Liver (tissue), 9 donors: Measurements from ENCODE around the gene SLC31A1. TPM values are rescaled to one million over a fixed set of nuclear protein-coding genes. Genes with fewer than 3 reads are reported as not detected.
A peak's percentile ranks its signal among the peaks of the same experiment; 100 is the strongest.

Source experiments
- DNase-seq: peaks from one replicate; pipeline ENCODE4 v3.0.0-alpha.2; 2017; ENCODE audit warnings: low spot score
- H3K27ac ChIP-seq, 2 donors: one replicate each; pipeline ENCODE4 v1.7.0; 2013; ENCODE audit warnings: inconsistent platforms in 2 of 2, low read length in 2 of 2, control low read depth in 1 of 2, low read depth in 1 of 2, mild to moderate bottlenecking in 1 of 2
- H3K27me3 ChIP-seq, 4 donors: one replicate each; pipeline versions ENCODE4 v1.6.1 to v1.7.0; 2013; ENCODE audit warnings: low read length in 3 of 4, inconsistent platforms in 1 of 4, mild to moderate bottlenecking in 1 of 4, moderate library complexity in 1 of 4; ENCODE audit not compliant: control insufficient read depth in 4 of 4, insufficient read depth in 4 of 4
- H3K36me3 ChIP-seq, 4 donors: one replicate each; pipeline versions ENCODE4 v1.6.1 to v1.7.0; 2013; ENCODE audit warnings: low read length in 3 of 4, mild to moderate bottlenecking in 3 of 4, low read depth in 1 of 4, moderate library complexity in 1 of 4; ENCODE audit not compliant: control insufficient read depth in 4 of 4, insufficient read depth in 3 of 4
- H3K4me1 ChIP-seq, 4 donors: one replicate each; pipeline versions ENCODE4 v1.6.1 to v1.7.0; 2013; ENCODE audit warnings: low read length in 3 of 4, mild to moderate bottlenecking in 3 of 4, moderate library complexity in 1 of 4; ENCODE audit not compliant: control insufficient read depth in 4 of 4, insufficient read depth in 4 of 4
- H3K4me3 ChIP-seq, 3 donors: one replicate each; pipeline versions ENCODE4 v1.6.1 to v1.7.0; 2013; ENCODE audit warnings: low read length in 3 of 3, control low read depth in 1 of 3, low read depth in 1 of 3, mild to moderate bottlenecking in 1 of 3
- H3K9ac ChIP-seq, 2 donors: one replicate each; pipeline ENCODE4 v1.7.0; 2013; ENCODE audit warnings: low read length in 2 of 2, mild to moderate bottlenecking in 2 of 2, moderate library complexity in 2 of 2, control low read depth in 1 of 2, low read depth in 1 of 2
- H3K9me3 ChIP-seq, 4 donors: one replicate each; pipeline versions ENCODE4 v1.6.1 to v1.7.0; 2013; ENCODE audit warnings: low read length in 3 of 4; ENCODE audit not compliant: control insufficient read depth in 4 of 4
- EGR1 ChIP-seq, 2 donors: IDR thresholded peaks; 2 replicates each; pipeline ENCODE4 v1.6.1; 2016 to 2018; ENCODE audit warnings: antibody characterized with exemption in 2 of 2, low read depth in 2 of 2
- FOXA1 ChIP-seq: IDR thresholded peaks from 2 replicates; pipeline ENCODE4 v1.6.1; 2016; ENCODE audit warnings: antibody characterized with exemption
- GABPA ChIP-seq, 2 donors: IDR thresholded peaks in 1 of 2; conservative IDR thresholded peaks in 1 of 2; 2 replicates each; pipeline ENCODE4 v1.6.1; 2016; ENCODE audit warnings: antibody characterized with exemption in 2 of 2, mild to moderate bottlenecking in 1 of 2, moderate library complexity in 1 of 2
- HNF4A ChIP-seq, 2 donors: conservative IDR thresholded peaks; 2 replicates each; pipeline ENCODE4 v1.6.1; 2016; ENCODE audit warnings: antibody characterized with exemption in 2 of 2, mild to moderate bottlenecking in 2 of 2
- HNF4G ChIP-seq: IDR thresholded peaks from 2 replicates; pipeline ENCODE4 v1.6.1; 2016; ENCODE audit warnings: antibody characterized with exemption
- JUND ChIP-seq, 2 donors: IDR thresholded peaks; 2 replicates each; pipeline ENCODE4 v1.6.1; 2016; ENCODE audit warnings: antibody characterized with exemption in 2 of 2
- NR2F2 ChIP-seq: IDR thresholded peaks from 2 replicates; pipeline ENCODE4 v1.6.1; 2016; ENCODE audit warnings: antibody characterized with exemption
- RAD21 ChIP-seq, 2 donors: IDR thresholded peaks; 2 replicates each; pipeline ENCODE4 v1.6.1; 2016; ENCODE audit warnings: antibody characterized with exemption in 2 of 2, mild to moderate bottlenecking in 2 of 2
- RXRA ChIP-seq, 2 donors: IDR thresholded peaks; 2 replicates each; pipeline ENCODE4 v1.6.1; 2017 to 2018; ENCODE audit warnings: antibody characterized with exemption in 2 of 2, mild to moderate bottlenecking in 1 of 2
- SP1 ChIP-seq: IDR thresholded peaks from 2 replicates; pipeline ENCODE4 v1.6.1; 2018; ENCODE audit warnings: antibody characterized with exemption, mild to moderate bottlenecking
- TAF1 ChIP-seq: conservative IDR thresholded peaks from 2 replicates; pipeline ENCODE4 v1.6.1; 2016; ENCODE audit warnings: antibody characterized with exemption, mild to moderate bottlenecking
- YY1 ChIP-seq: IDR thresholded peaks from 2 replicates; pipeline ENCODE4 v1.6.1; 2016; ENCODE audit warnings: antibody characterized with exemption, mild to moderate bottlenecking
- WGBS: extraction: QIAGEN DNeasy Blood & Tissue Kit; methylation state at CpG from one replicate; pipeline ENCODE4 v1.1.7; 2013; 5-methylcytosine and 5-hydroxymethylcytosine counted together
- polyA plus RNA-seq, 2 donors: library from polyadenylated mRNA; stranded (reverse) in 1 of 2; unstranded in 1 of 2; fragments of 200-250 nt in 1 of 2; fragments of >200 nt in 1 of 2; fragmentation: Nextera tagmentation in 1 of 2; extraction: Ambion mirVana in 1 of 2; gene quantifications; one replicate each; pipeline versions ENCODE4 v1.2.1 to v1.2.3, GENCODE V29; 2013 to 2015
- total RNA-seq, 2 donors: library from RNA; depleted of rRNA; stranded (reverse); fragments of >200 nt; gene quantifications; one replicate each; pipeline ENCODE4 v1.2.3, GENCODE V29; 2014
- TF ChIP-seq, protein P1 (sequence below): IDR thresholded peaks from 2 replicates; pipeline ENCODE4 v1.6.1; 2016; ENCODE audit warnings: antibody characterized with exemption
- TF ChIP-seq, protein P2 (sequence below): IDR thresholded peaks from 2 replicates; pipeline ENCODE4 v1.6.1; 2016; ENCODE audit warnings: antibody characterized with exemption
- TF ChIP-seq, protein P3 (sequence below): fragments of 150-350 bp; IDR thresholded peaks from 2 replicates; pipeline ENCODE4 v1.5.1; 2017; ENCODE audit warnings: improper control_type of control experiment, low read depth, low read length; ENCODE audit not compliant: missing input control
- donor health status: healthy.
- donor health status: healthy.
- donor health status: healthy.
- donor health status: healthy.
- donor health status: healthy.

The SLC31A1 gene
- total and polyA plus RNA-seq, 4 donors = 26.6 to 96.2 (median 44.9) TPM

DNA sequence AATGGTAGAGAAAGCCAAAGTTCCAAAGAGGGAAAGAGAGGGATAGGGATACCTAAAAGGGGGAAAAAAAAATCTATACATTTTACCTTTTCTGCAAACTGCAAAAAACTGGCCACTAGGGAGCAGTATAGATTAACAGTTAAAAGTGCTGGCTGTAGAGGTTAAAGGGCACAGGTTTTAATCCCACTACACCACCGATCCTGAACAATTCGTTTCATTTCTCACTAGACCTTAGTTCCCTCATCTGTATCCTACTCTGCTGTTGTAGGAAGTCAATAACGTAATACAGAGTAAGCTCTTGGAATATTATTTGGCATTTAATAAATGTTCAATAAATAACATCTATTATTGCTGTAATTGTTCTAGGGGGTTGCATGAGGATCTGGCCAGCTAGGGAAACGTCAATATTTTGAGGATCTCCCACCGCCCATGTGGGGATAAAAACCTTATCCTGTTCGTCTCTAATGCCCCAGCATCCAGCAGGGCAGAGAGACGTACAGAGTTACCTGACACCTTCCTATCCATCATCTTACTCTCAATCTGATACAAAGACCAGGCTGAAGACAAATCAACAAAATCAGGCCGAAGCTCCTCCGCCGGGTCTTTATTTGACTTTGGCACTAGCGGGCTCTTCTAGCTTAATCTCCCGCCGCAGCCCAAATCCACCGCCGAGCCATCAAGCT is 53.3 kb downstream of the SLC31A1 start:
- peaks cover 4 to 36% (median 26%) of the 10 kb centered on the region in 4 donors for H3K4me1 ChIP-seq
- H3K36me3 ChIP-seq = peaks cover 12 to 30% (median 25%) of the 10 kb centered on the region in 4 donors

DNA sequence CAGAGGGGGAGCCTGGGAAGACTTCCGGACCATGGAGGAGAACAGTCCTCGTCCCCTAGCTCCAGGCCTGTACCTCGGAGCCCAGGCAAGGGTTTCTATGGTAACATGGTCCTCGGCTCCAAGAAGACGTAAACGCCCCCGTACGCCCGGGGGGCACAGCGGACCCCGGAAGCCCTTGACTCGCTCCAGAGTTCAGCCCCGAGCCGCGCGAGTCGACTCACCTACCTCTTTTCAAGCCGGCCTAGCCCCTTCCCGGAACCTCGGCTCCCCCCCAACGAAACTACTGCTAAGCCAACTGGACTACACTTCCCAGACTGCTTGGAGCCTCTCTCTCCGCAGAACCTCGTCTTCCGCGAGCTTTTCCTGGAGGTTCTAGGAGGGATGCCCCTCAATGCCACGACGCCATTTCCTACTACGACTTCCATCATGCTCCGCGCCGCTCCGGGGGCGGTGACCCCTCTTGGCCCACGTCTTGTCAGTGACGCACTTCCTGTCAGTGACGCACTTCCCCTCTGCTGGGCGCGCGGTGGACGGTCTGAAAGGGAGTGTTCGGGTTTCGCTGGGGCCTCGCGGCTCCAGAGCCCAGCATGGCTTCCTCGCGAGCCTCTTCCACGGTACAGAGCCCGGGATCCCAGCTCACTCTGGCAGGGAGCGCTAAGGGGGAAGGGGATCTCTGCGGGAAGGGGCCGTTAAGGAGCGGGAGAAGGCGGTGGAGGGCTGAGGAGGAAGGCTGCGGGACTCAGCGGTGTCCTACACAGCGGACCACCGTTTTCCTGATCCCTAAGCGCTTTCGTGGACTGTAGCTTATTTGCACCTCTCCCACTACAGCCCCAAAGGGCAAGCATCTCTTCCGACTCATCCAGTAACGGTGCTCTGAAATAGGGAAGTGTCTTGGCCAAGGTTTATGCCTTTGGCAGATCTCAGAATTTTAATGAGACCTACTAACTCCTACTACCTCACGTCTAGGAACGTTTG is 54.1 kb downstream of the SLC31A1 start, which contains the start of the genes CDC26 and PRPF4:
TSS of gene CDC26 (minus strand) at position 416 of the 975 bp plus-strand sequence. CDS start 3,065 bp downstream, outside the sequence.
TSS of gene PRPF4 (plus strand) at position 502 of the 975 bp plus-strand sequence. CDS start at position 588, 86 bp downstream.
- Histone ChIP-seq H3K27ac (peak within 1 kb of the TSS; percentile 88 to 97), H3K9me3 (no peaks in the 10 kb centered on the region), H3K4me1 (peaks cover 4 to 30% (median 19%) of the 10 kb centered on the region in 4 donors), H3K36me3 (peaks cover 13 to 32% (median 29%) of the 10 kb centered on the region in 4 donors), H3K27me3 (no peaks in the 10 kb centered on the region), H3K9ac (peak within 1 kb of the TSS; percentile 97 to 98), H3K4me3 (peak within 1 kb of the TSS; percentile 77 to 97 (median 94))
- WGBS = under 1% methylated on average over 63 of the region's 63 CpGs
- DNase-seq = peak; percentile 96
- TF ChIP-seq JUND (IDR thresholded peaks at IDR 0.05) (peak; percentile 57 to 74), NR2F2 (peak; percentile 93), YY1 (peak; percentile 98), FOXA1 (peak; percentile 8), TAF1 (peak; percentile 20), RXRA (IDR thresholded peaks at IDR 0.05) (peak; percentile 94 to 96), EGR1 (IDR thresholded peaks at IDR 0.05; ENCODE audit: low read depth in 2 of 2) (peak; percentile 89 to 98), HNF4A (conservative IDR thresholded peaks at IDR 0.05) (peak; percentile 49 to 63), SP1 (peak; percentile 74), RAD21 (IDR thresholded peaks at IDR 0.05) (peak in 1 of 2 donors; percentile 47)
- TF ChIP-seq, protein P1, sequence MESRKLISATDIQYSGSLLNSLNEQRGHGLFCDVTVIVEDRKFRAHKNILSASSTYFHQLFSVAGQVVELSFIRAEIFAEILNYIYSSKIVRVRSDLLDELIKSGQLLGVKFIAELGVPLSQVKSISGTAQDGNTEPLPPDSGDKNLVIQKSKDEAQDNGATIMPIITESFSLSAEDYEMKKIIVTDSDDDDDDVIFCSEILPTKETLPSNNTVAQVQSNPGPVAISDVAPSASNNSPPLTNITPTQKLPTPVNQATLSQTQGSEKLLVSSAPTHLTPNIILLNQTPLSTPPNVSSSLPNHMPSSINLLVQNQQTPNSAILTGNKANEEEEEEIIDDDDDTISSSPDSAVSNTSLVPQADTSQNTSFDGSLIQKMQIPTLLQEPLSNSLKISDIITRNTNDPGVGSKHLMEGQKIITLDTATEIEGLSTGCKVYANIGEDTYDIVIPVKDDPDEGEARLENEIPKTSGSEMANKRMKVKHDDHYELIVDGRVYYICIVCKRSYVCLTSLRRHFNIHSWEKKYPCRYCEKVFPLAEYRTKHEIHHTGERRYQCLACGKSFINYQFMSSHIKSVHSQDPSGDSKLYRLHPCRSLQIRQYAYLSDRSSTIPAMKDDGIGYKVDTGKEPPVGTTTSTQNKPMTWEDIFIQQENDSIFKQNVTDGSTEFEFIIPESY = peak; percentile 97
- TF ChIP-seq, protein P2, sequence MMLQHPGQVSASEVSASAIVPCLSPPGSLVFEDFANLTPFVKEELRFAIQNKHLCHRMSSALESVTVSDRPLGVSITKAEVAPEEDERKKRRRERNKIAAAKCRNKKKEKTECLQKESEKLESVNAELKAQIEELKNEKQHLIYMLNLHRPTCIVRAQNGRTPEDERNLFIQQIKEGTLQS = peak; percentile 24
- TF ChIP-seq, protein P3, sequence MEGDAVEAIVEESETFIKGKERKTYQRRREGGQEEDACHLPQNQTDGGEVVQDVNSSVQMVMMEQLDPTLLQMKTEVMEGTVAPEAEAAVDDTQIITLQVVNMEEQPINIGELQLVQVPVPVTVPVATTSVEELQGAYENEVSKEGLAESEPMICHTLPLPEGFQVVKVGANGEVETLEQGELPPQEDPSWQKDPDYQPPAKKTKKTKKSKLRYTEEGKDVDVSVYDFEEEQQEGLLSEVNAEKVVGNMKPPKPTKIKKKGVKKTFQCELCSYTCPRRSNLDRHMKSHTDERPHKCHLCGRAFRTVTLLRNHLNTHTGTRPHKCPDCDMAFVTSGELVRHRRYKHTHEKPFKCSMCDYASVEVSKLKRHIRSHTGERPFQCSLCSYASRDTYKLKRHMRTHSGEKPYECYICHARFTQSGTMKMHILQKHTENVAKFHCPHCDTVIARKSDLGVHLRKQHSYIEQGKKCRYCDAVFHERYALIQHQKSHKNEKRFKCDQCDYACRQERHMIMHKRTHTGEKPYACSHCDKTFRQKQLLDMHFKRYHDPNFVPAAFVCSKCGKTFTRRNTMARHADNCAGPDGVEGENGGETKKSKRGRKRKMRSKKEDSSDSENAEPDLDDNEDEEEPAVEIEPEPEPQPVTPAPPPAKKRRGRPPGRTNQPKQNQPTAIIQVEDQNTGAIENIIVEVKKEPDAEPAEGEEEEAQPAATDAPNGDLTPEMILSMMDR = no peak

More for the DNA sequence above, 53.3 kb downstream of the SLC31A1 start:
- Histone ChIP-seq H3K9me3 (no peaks in the 10 kb centered on the region), H3K27ac (peak overlapping the region; percentile 88 to 97), H3K4me3 (peak overlapping the region; percentile 77 to 97 (median 94)), H3K9ac (peak overlapping the region; percentile 88 to 89), H3K27me3 (no peaks in the 10 kb centered on the region)
- WGBS = 0% methylated on average over 15 of the region's 15 CpGs
- no peak for DNase-seq
- TF ChIP-seq, protein P3 = peak; percentile 62
- TF ChIP-seq HNF4G = no peak
- TF ChIP-seq HNF4A (conservative IDR thresholded peaks at IDR 0.05) = peak; percentile 16 to 32
- TF ChIP-seq YY1 = no peak
- TF ChIP-seq, protein P1 = no peak
- TF ChIP-seq GABPA (IDR thresholded peaks at IDR 0.05 in 1 of 2, conservative IDR thresholded peaks at IDR 0.05 in 1 of 2) = no peak
- peak; percentile 83 to 84 for TF ChIP-seq RAD21 (IDR thresholded peaks at IDR 0.05)
- peak; percentile 67 for TF ChIP-seq NR2F2
